NCI-H146 treated with DMSO at 0.1 percent for 48 hours (cell line): ENCODE measurements around the gene RYR2.

Experiments
- DNase-seq: peaks from one replicate; lab custom pipeline; 2025; ENCODE audit not compliant: unreplicated experiment; lab: John Stamatoyannopoulos, UW

The RYR2 gene

GRCh38 chr1:237702161-237702560 lies 660.2 kb downstream of the RYR2 start:
- no peak for DNase-seq

- DNase-seq, result no peak
These were observed 663.5 kb downstream of the RYR2 start for GRCh38 chr1:237705462-237705861.

- DNase-seq, result no peak
These were observed 667.4 kb downstream of the RYR2 start for GRCh38 chr1:237709355-237709754.

- DNase-seq, result no peak
These were observed 669.3 kb downstream of the RYR2 start for GRCh38 chr1:237711281-237711680.

- no peak for DNase-seq
These were observed 670.1 kb downstream of the RYR2 start for GRCh38 chr1:237712082-237712481.

- no peak for DNase-seq
These were observed 670.7 kb downstream of the RYR2 start for GRCh38 chr1:237712586-237713157.

- DNase-seq, result no peak
These were observed 671.9 kb downstream of the RYR2 start for GRCh38 chr1:237713916-237714315.

GRCh38 chr1:237717106-237717505 lies 675.1 kb downstream of the RYR2 start:
- DNase-seq, result no peak

GRCh38 chr1:237730826-237731350 lies 688.9 kb downstream of the RYR2 start:
- no peak for DNase-seq

GRCh38 chr1:237732657-237733056 lies 690.7 kb downstream of the RYR2 start:
- no peak for DNase-seq

GRCh38 chr1:237736372-237737029 lies 694.5 kb downstream of the RYR2 start:
- DNase-seq, result no peak

- DNase-seq, result no peak
These were observed 695.5 kb downstream of the RYR2 start for GRCh38 chr1:237737448-237737847.

GRCh38 chr1:237737938-237738610 lies 696.1 kb downstream of the RYR2 start:
- no peak for DNase-seq

- no peak for DNase-seq
These were observed 698.9 kb downstream of the RYR2 start for GRCh38 chr1:237740846-237741245.

GRCh38 chr1:237745545-237745944 lies 703.6 kb downstream of the RYR2 start:
- no peak for DNase-seq

- no peak for DNase-seq
These were observed 706.4 kb downstream of the RYR2 start for GRCh38 chr1:237748171-237748960.

- DNase-seq, result no peak
These were observed 707.1 kb downstream of the RYR2 start for GRCh38 chr1:237749122-237749521.

GRCh38 chr1:237751090-237751489 lies 709.1 kb downstream of the RYR2 start:
- DNase-seq, result no peak

GRCh38 chr1:237754627-237755026 lies 712.6 kb downstream of the RYR2 start:
- DNase-seq, result no peak

GRCh38 chr1:237756304-237756967 lies 714.5 kb downstream of the RYR2 start:
- no peak for DNase-seq

- no peak for DNase-seq
These were observed 717.4 kb downstream of the RYR2 start for GRCh38 chr1:237759377-237759776.
